ENCODE measurements around the gene GRAMD4.

- no peak for TF ChIP-seq POLR2A (IDR thresholded peaks at IDR 0.05)
- TF ChIP-seq, protein P1, sequence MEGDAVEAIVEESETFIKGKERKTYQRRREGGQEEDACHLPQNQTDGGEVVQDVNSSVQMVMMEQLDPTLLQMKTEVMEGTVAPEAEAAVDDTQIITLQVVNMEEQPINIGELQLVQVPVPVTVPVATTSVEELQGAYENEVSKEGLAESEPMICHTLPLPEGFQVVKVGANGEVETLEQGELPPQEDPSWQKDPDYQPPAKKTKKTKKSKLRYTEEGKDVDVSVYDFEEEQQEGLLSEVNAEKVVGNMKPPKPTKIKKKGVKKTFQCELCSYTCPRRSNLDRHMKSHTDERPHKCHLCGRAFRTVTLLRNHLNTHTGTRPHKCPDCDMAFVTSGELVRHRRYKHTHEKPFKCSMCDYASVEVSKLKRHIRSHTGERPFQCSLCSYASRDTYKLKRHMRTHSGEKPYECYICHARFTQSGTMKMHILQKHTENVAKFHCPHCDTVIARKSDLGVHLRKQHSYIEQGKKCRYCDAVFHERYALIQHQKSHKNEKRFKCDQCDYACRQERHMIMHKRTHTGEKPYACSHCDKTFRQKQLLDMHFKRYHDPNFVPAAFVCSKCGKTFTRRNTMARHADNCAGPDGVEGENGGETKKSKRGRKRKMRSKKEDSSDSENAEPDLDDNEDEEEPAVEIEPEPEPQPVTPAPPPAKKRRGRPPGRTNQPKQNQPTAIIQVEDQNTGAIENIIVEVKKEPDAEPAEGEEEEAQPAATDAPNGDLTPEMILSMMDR (IDR thresholded peaks at IDR 0.05): no peak
Measured at GRCh38 chr22:46655861-46656608, 35.8 kb downstream of the GRAMD4 start.

All from transverse colon (tissue), 3 donors.